K562 (cell line): ENCODE results near the gene TUBB6. TPM values are rescaled to one million over a fixed set of nuclear protein-coding genes. Genes with fewer than 3 reads are reported as not detected.
A peak's percentile ranks its signal among the peaks of the same experiment; 100 is the strongest.

Experiments used
- ATF7 ChIP-seq: fragments of 450-650 bp; IDR thresholded peaks from 2 replicates; pipeline ENCODE4 v1.7.1; 2014; ENCODE audit warnings: mild to moderate bottlenecking, moderate library complexity
- BHLHE40 ChIP-seq: IDR thresholded peaks from 2 replicates; pipeline ENCODE4 v1.6.1; 2011; ENCODE audit warnings: low read length, improper control_type of control experiment
- BRF1 ChIP-seq: IDR thresholded peaks from 3 replicates; pipeline ENCODE4 v1.6.1; 2011; ENCODE audit warnings: borderline replicate concordance, mild to moderate bottlenecking; ENCODE audit not compliant: insufficient read length; ENCODE audit errors: extremely low read depth
- GATAD2B ChIP-seq: fragments of 450-650 bp; IDR thresholded peaks from 2 replicates; pipeline ENCODE4 v1.6.1; 2017; ENCODE audit warnings: mild to moderate bottlenecking, borderline replicate concordance
- HIVEP1 ChIP-seq: fragments of 250-450 bp; sonication (Bioruptor Pico); IDR thresholded peaks from 2 replicates; pipeline ENCODE4 v1.4.0; 2020; ENCODE audit warnings: mild to moderate bottlenecking
- HMGN3 ChIP-seq: IDR thresholded peaks from 2 replicates; pipeline ENCODE4 v1.6.1; 2011; ENCODE audit warnings: borderline replicate concordance, low read depth, mild to moderate bottlenecking, mixed read lengths, low read length; ENCODE audit not compliant: insufficient read length; ENCODE audit errors: extremely low read depth
- KDM5B ChIP-seq: fragments of 200-600 bp; sonication (generic); IDR thresholded peaks from 2 replicates; pipeline ENCODE4 v1.6.1; 2012; ENCODE audit warnings: low read depth, mild to moderate bottlenecking, moderate library complexity, low read length, control low read depth, inconsistent platforms; ENCODE audit not compliant: insufficient replicate concordance
- MAZ ChIP-seq, 2 experiments: fragments of 450-650 bp in 1 of 2; sonication (generic) in 1 of 2; formaldehyde crosslinking; IDR thresholded peaks in 1 of 2; conservative IDR thresholded peaks in 1 of 2; 2 replicates each; pipeline versions ENCODE4 v1.4.0 to v1.5.0; 2020; ENCODE audit warnings: mild to moderate bottlenecking in 1 of 2, missing genetic modification reagents in 1 of 2
- NONO ChIP-seq, 2 experiments: fragments of 200-400 bp in 1 of 2; fragments of 450-650 bp in 1 of 2; formaldehyde crosslinking in 1 of 2; IDR thresholded peaks; 2 replicates each; pipeline ENCODE4 v1.6.1; 2017; ENCODE audit warnings: low read depth in 2 of 2, mild to moderate bottlenecking in 2 of 2, moderate library complexity in 2 of 2, low read length in 1 of 2
- POLR2AphosphoS5 ChIP-seq: IDR thresholded peaks from 2 replicates; pipeline ENCODE4 v1.6.1; 2011; ENCODE audit warnings: mild to moderate bottlenecking, low read depth, low read length, moderate library complexity; ENCODE audit not compliant: control insufficient read depth, insufficient read depth
- SMAD1 ChIP-seq: fragments of 150-350 bp; IDR thresholded peaks from 2 replicates; pipeline ENCODE4 v1.6.1; 2014; ENCODE audit warnings: low read length, low read depth; ENCODE audit not compliant: partially characterized antibody
- SNIP1 ChIP-seq: fragments of 450-650 bp; IDR thresholded peaks from 2 replicates; pipeline ENCODE4 v1.7.1; 2017; ENCODE audit warnings: low read depth, mild to moderate bottlenecking
- TCF15 ChIP-seq: fragments of 250-450 bp; sonication (Bioruptor Pico); IDR thresholded peaks from 2 replicates; pipeline ENCODE4 v1.8.0; 2022; ENCODE audit warnings: moderate library complexity, mild to moderate bottlenecking, inconsistent platforms
- TOE1 ChIP-seq, 2 experiments: fragments of 450-650 bp in 1 of 2; sonication (generic) in 1 of 2; formaldehyde crosslinking in 1 of 2; IDR thresholded peaks; 2 replicates each; pipeline versions ENCODE4 v1.7.1 to v1.8.0; 2016 to 2022; ENCODE audit warnings: borderline replicate concordance in 2 of 2, mild to moderate bottlenecking in 2 of 2, antibody characterized with exemption in 1 of 2, inconsistent platforms in 1 of 2, low read depth in 1 of 2, missing genetic modification reagents in 1 of 2, moderate library complexity in 1 of 2
- ZBTB8A ChIP-seq: fragments of 450-650 bp; IDR thresholded peaks from 2 replicates; pipeline ENCODE4 v1.6.1; 2018; ENCODE audit warnings: mild to moderate bottlenecking, moderate library complexity; ENCODE audit not compliant: partially characterized antibody
- ZHX1 ChIP-seq: fragments of 150-350 bp; conservative IDR thresholded peaks from 2 replicates; pipeline ENCODE4 v1.6.1; 2014; ENCODE audit warnings: low read length
- ZMIZ1 ChIP-seq, 2 experiments: fragments of 150-350 bp in 1 of 2; IDR thresholded peaks; 2 replicates each; pipeline ENCODE4 v1.6.1; 2012 to 2016; ENCODE audit warnings: low read depth in 2 of 2, low read length in 2 of 2, mild to moderate bottlenecking in 1 of 2, moderate library complexity in 1 of 2
- polyA plus RNA-seq, 8 experiments: library from polyadenylated mRNA; depleted of rRNA in 4 of 8; stranded (reverse) in 5 of 8; unstranded in 3 of 8; fragments of >200 nt; fragmentation: Nextera tagmentation in 2 of 8; fragmentation: Illumina TruSeq in 1 of 8; extraction: Ambion mirVana in 2 of 8; extraction: Trizol in 1 of 8; gene quantifications; 2 replicates each; pipeline versions ENCODE4 v1.2.1 to v1.2.3, GENCODE V29; 2011 to 2014; ENCODE audit warnings: inconsistent platforms in 1 of 8, missing spikeins in 1 of 8
- total RNA-seq, 7 experiments: library from RNA; depleted of rRNA in 6 of 7; stranded (reverse); fragments of >200 nt in 6 of 7; fragmentation: Illumina TruSeq in 2 of 7; extraction: Trizol in 2 of 7; gene quantifications; 2 replicates each; pipeline versions ENCODE4 v1.2.1 to v1.2.3, GENCODE V29; 2011 to 2021; ENCODE audit warnings: low replicate concordance in 1 of 7

TUBB6 gene
- total and polyA plus RNA-seq, 9 of the 15 experiments (the other 6 are each of a cell fraction or from before 2014, with no cell fraction given) = 43.9 to 404 (median 81.1) TPM

GRCh38 chr18:12307701-12308385 is at the start of gene TUBB6 (continued):
- TF ChIP-seq ZHX1 (no peak), POLR2AphosphoS5 (peak; percentile 76; the same call in 1 of the 2 replicates), ZBTB8A (no peak), TOE1 (IDR thresholded peaks at IDR 0.05; ENCODE audit: borderline replicate concordance) (no peak), TOE1 (CRISPR knock-in tag; IDR thresholded peaks at IDR 0.05; ENCODE audit: borderline replicate concordance, low read depth) (no peak), HIVEP1 (CRISPR knock-in tag) (no peak), ATF7 (no peak), HMGN3 (no peak), BRF1 (no peak), ZMIZ1 (IDR thresholded peaks at IDR 0.05; ENCODE audit: low read depth in 2 of 2, low read length in 2 of 2) (0 out of 4 replicates have a peak, but pooled peaks of 1 of the 2 experiments have one; percentile 21), NONO (IDR thresholded peaks at IDR 0.05; ENCODE audit: low read depth in 2 of 2, low read length in 1 of 2) (peak in 1 of 2 experiments; percentile 35; a peak in 1 of 4 replicates), KDM5B (peak; percentile 30), SNIP1 (no peak), GATAD2B (peak; percentile 41), SMAD1 (peak; percentile 45), MAZ (CRISPR knock-in tag; conservative IDR thresholded peaks at IDR 0.05 in 1 of 2, IDR thresholded peaks at IDR 0.05 in 1 of 2) (0 out of 4 replicates have a peak, but pooled peaks of 1 of the 2 experiments have one; percentile 1), BHLHE40 (no peak), TCF15 (CRISPR knock-in tag) (no peak)
